GM12801 (cell line): ENCODE results near the gene CAPS2.

Experiments used
- TF ChIP-seq, protein P1 (sequence below): IDR thresholded peaks from one replicate; pipeline ENCODE4 v1.5.1; 2011; ENCODE audit warnings: control low read depth; ENCODE audit not compliant: insufficient read length; ENCODE audit errors: extremely low read depth

CAPS2 gene

DNA sequence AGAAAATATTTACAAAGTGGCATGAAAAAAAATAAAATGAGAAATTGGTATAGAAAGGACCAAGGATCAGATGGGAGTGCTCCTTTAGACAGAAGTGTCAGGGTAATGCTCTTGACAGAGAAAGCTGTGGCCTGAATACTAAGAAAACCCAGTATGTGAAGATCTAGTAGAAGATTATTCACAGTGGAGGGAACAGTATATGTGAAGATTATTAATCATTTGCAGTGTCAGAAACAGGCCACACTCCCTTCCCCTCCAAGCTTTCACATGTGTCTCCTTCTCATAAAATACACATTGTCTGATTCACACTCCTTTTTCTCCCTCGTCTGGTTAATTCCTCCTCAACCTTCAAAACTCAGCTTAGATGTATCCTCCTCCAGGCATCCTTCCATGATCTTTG lies 41.3 kb downstream of the CAPS2 start:
- TF ChIP-seq, protein P1, sequence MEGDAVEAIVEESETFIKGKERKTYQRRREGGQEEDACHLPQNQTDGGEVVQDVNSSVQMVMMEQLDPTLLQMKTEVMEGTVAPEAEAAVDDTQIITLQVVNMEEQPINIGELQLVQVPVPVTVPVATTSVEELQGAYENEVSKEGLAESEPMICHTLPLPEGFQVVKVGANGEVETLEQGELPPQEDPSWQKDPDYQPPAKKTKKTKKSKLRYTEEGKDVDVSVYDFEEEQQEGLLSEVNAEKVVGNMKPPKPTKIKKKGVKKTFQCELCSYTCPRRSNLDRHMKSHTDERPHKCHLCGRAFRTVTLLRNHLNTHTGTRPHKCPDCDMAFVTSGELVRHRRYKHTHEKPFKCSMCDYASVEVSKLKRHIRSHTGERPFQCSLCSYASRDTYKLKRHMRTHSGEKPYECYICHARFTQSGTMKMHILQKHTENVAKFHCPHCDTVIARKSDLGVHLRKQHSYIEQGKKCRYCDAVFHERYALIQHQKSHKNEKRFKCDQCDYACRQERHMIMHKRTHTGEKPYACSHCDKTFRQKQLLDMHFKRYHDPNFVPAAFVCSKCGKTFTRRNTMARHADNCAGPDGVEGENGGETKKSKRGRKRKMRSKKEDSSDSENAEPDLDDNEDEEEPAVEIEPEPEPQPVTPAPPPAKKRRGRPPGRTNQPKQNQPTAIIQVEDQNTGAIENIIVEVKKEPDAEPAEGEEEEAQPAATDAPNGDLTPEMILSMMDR = no peak

GRCh38 chr12:75275702-75276101 lies 54.4 kb downstream of the CAPS2 start:
- TF ChIP-seq, protein P1 = no peak

DNA sequence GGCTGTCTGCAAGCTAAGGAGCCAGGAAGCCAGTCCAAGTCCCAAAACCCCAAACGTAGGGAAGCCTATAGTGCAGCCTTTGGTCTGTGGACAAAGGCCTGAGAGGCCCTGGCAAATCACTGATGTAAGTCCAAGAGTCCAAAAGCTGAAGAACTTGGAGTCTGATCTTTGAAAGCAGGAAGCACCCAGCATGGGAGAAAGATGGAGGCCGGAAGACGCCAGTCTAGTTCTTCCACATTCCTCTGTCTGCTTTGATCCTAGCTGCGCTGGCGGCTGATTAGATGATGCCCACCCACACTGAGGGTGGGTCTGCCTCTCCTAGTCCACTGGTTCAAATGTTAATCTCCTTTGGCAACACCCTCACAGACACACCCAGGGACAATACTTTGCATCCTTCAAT lies 58.5 kb downstream of the CAPS2 start:
- TF ChIP-seq, protein P1 = no peak

DNA sequence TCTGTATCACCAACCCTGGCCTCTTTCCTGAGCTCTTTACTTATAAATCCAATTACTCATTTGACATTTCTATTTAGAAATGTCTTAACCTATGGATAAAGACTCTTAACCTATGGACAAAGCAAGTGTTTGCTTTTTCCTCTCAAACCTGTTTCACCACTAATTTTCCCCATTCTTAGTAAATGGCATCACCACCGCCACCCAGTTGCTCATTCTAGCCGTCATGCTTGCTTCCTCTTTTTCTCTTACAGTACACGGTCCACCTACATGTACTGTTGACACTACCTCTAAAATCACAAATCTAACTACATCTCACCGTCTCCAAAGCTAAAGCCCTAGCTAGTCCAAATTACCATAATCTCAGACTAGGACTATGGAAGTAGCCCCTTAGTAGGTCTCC lies 60.0 kb downstream of the CAPS2 start:
- TF ChIP-seq, protein P1 = no peak

GRCh38 chr12:75269209-75269608 lies 60.9 kb downstream of the CAPS2 start:
- TF ChIP-seq, protein P1 = no peak

DNA sequence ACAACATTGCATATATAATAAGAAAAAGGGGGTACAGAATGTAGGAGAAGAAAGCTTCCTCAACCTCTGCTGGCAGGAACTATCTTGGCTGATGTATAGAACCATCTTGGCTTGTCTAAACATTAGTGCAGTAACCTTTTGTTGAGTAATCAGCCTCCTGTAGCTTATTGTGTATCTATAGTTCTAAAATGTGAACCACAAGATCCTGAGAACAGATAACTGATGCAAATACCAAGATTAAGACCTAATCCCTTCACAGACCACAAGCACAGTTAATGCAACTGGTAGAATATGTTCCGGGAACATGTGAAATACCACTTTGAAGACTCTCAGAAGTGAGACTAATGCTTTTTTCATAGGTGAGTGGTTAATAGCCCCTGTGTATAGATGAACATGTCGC lies 69.8 kb downstream of the CAPS2 start:
- TF ChIP-seq, protein P1 = no peak

DNA sequence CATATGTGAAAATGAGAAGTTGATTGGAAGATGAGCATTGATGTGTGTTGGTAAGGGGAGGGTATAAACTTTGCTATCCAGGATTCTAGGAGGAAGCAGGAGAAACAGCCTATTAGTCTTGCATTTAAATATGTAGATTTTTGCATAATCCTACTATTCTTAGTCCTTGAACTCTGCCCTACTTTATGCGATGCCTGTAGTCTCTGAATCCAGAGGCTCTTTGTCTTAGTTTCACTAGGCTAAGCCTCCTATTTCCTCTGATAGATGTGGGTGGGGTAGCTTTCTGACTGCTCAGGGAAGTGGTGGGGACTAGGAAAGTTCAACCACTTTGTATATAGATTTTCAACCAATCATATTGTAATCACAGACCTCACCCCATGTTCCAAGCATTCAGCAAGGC lies 71.0 kb downstream of the CAPS2 start:
- TF ChIP-seq, protein P1 = no peak

DNA sequence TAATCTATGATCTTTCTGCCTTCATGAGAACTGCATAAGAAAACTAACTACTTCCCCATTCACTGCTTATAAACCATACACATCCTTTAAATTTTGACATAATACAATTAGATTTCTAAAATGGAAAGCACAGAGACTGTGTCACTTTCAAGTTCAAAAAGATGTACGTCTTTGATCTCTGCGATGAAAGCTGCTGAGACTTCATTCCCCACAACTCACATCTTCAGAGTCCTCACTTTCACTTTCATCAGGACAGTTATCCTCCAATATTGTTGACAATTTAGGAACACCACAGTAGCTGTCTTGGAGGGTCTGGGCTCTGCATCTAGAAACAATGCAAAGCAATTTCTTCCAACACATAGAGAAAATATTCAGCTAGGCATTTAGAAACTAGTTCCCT lies 72.6 kb downstream of the CAPS2 start:
- TF ChIP-seq, protein P1 = no peak
